GM21825 (cell line): ENCODE results near the gene DNPEP.

Source experiments
- ATAC-seq: cut with Tn5 transposase; IDR thresholded peaks from one replicate; pipeline ENCODE4 v1.9.1; 2021; ENCODE audit warnings: mild to moderate bottlenecking, moderate library complexity; ENCODE audit not compliant: unreplicated experiment

DNPEP gene

GRCh38 chr2:219387306-219388120, at the start of gene DNPEP:
Gene DNPEP (minus strand): TSS chr2:219387912. CDS start chr2:219387794, 118 bp downstream.
- peak; percentile 55 for ATAC-seq

- no peak for ATAC-seq
These were observed 49.4 kb upstream of the DNPEP start for GRCh38 chr2:219437141-219437540.

- ATAC-seq, result no peak
These were observed 48.8 kb upstream of the DNPEP start for GRCh38 chr2:219436491-219436890.

- ATAC-seq, result no peak
These were observed 48.0 kb upstream of the DNPEP start for GRCh38 chr2:219435701-219436100.

- no peak for ATAC-seq
These were observed 47.2 kb upstream of the DNPEP start, which contains the start of gene SPEG for GRCh38 chr2:219434718-219435525. Gene SPEG (plus strand): TSS chr2:219434843. CDS start chr2:219434978, 135 bp downstream.

GRCh38 chr2:219434468-219434717, 46.7 kb upstream of the DNPEP start:
- no peak for ATAC-seq

- ATAC-seq, result no peak
These were observed 46.2 kb upstream of the DNPEP start for GRCh38 chr2:219433666-219434467.

- no peak for ATAC-seq
These were observed 43.2 kb upstream of the DNPEP start for GRCh38 chr2:219430633-219431615.

- ATAC-seq, result no peak
These were observed 42.4 kb upstream of the DNPEP start for GRCh38 chr2:219429958-219430606.

- no peak for ATAC-seq
These were observed 40.8 kb upstream of the DNPEP start for GRCh38 chr2:219428469-219428868.

GRCh38 chr2:219426534-219427136, 38.9 kb upstream of the DNPEP start:
- no peak for ATAC-seq

GRCh38 chr2:219426068-219426443, 38.3 kb upstream of the DNPEP start:
- ATAC-seq, result no peak

- ATAC-seq, result no peak
These were observed 37.7 kb upstream of the DNPEP start for GRCh38 chr2:219425238-219426067.

GRCh38 chr2:219423652-219424377, 36.1 kb upstream of the DNPEP start:
- no peak for ATAC-seq

GRCh38 chr2:219422952-219423534, 35.3 kb upstream of the DNPEP start:
- no peak for ATAC-seq

- ATAC-seq, result no peak
These were observed 33.6 kb upstream of the DNPEP start for GRCh38 chr2:219421323-219421722.

- no peak for ATAC-seq
These were observed 33.0 kb upstream of the DNPEP start for GRCh38 chr2:219420687-219421086.
